GM23248 (cell line): ENCODE results near the gene KDM7A. TPM values are rescaled to one million over a fixed set of nuclear protein-coding genes. Genes with fewer than 3 reads are reported as not detected.

Experiments
- DNase-seq: peaks from one replicate; pipeline ENCODE4 v3.0.0-alpha.2; 2015
- H2AFZ ChIP-seq: fragments of 200-600 bp; sonication (generic); 2 replicates; pipeline ENCODE4 v1.6.1; 2016; ENCODE audit warnings: antibody characterized with exemption
- H3F3A ChIP-seq: fragments of 200-600 bp; sonication (generic); 2 replicates; pipeline ENCODE4 v1.6.1; 2016; ENCODE audit warnings: mild to moderate bottlenecking, antibody characterized with exemption, mixed run types; ENCODE audit not compliant: insufficient read depth
- H3K27ac ChIP-seq: fragments of 200-600 bp; sonication (generic); 2 replicates; pipeline ENCODE4 v1.5.1; 2016; ENCODE audit warnings: mild to moderate bottlenecking
- H3K27me3 ChIP-seq: fragments of 200-600 bp; sonication (generic); replicated peaks from 2 replicates; pipeline ENCODE4 v1.6.1; 2016; ENCODE audit warnings: mild to moderate bottlenecking; ENCODE audit not compliant: insufficient read depth
- H3K36me3 ChIP-seq: fragments of 200-600 bp; sonication (generic); 2 replicates; pipeline ENCODE4 v1.6.1; 2016; ENCODE audit warnings: low read depth, mild to moderate bottlenecking
- H3K4me1 ChIP-seq: fragments of 200-600 bp; sonication (generic); 2 replicates; pipeline ENCODE4 v1.6.1; 2016; ENCODE audit warnings: mild to moderate bottlenecking; ENCODE audit not compliant: insufficient read depth
- H3K4me2 ChIP-seq: fragments of 200-600 bp; sonication (generic); one replicate; pipeline ENCODE4 v1.6.1; 2016; ENCODE audit warnings: mild to moderate bottlenecking; ENCODE audit not compliant: unreplicated experiment
- H3K4me3 ChIP-seq: fragments of 200-600 bp; sonication (generic); 2 replicates; pipeline ENCODE4 v1.5.1; 2016; ENCODE audit warnings: mild to moderate bottlenecking
- H3K79me2 ChIP-seq: fragments of 200-600 bp; sonication (generic); 2 replicates; pipeline ENCODE4 v1.6.1; 2016; ENCODE audit warnings: mild to moderate bottlenecking; ENCODE audit not compliant: insufficient read depth
- H3K9ac ChIP-seq: fragments of 200-600 bp; sonication (generic); 2 replicates; pipeline ENCODE4 v1.6.1; 2016; ENCODE audit warnings: mild to moderate bottlenecking
- H3K9me2 ChIP-seq: fragments of 200-600 bp; sonication (generic); 2 replicates; pipeline ENCODE4 v1.6.1; 2016; ENCODE audit warnings: mixed run types, mild to moderate bottlenecking, moderate library complexity; ENCODE audit not compliant: insufficient read depth
- H3K9me3 ChIP-seq: fragments of 200-600 bp; sonication (generic); one replicate; pipeline ENCODE4 v1.6.1; 2017; ENCODE audit warnings: low read depth
- H4K20me1 ChIP-seq: fragments of 200-600 bp; sonication (generic); 2 replicates; pipeline ENCODE4 v1.6.0; 2016; ENCODE audit not compliant: insufficient read depth
- EZH2 ChIP-seq: fragments of 200-600 bp; sonication (generic); IDR thresholded peaks from 2 replicates; pipeline ENCODE4 v1.6.1; 2018; ENCODE audit warnings: antibody characterized with exemption, mild to moderate bottlenecking; ENCODE audit not compliant: insufficient read depth, poor library complexity, severe bottlenecking
- EZH2phosphoT487 ChIP-seq: fragments of 200-600 bp; sonication (generic); IDR thresholded peaks from 2 replicates; pipeline ENCODE4 v1.6.1; 2018; ENCODE audit warnings: antibody characterized with exemption, moderate library complexity, mild to moderate bottlenecking, low read depth; ENCODE audit not compliant: insufficient read depth
- WGBS, 2 experiments: methylation state at CpG; one replicate each; pipeline ENCODE4 v1.1.6; 2015 to 2017; ENCODE audit warnings: low lambda C conversion rate in 2 of 2, low coverage in 1 of 2; ENCODE audit errors: missing lambda C conversion rate in 2 of 2; 5-methylcytosine and 5-hydroxymethylcytosine counted together
- in situ Hi-C: fragments of 300-500 bp; cut with MboI; formaldehyde crosslinking; loops from 2 replicates; pipeline ENCODE4 v1.15.0; 2020
- polyA plus RNA-seq: library from polyadenylated mRNA; unstranded; fragments of >200 nt; fragmentation: Nextera tagmentation; extraction: Ambion mirVana; gene quantifications from 2 replicates; pipeline ENCODE4 v1.2.1, GENCODE V29; 2016
- total RNA-seq: library from RNA; depleted of rRNA; stranded (reverse); fragments of >200 nt; shearing (Covaris generic); gene quantifications from 2 replicates; pipeline ENCODE4 v1.2.3, GENCODE V29; 2014

KDM7A gene
- total and polyA plus RNA-seq, 2 experiments from 2014 or later = 2.3 to 6.7 TPM

GRCh38 chr7:140222814-140223213, 46.0 kb upstream of the KDM7A start:
- no peak overlapping the region for H3K27ac ChIP-seq
- no peaks in the 10 kb centered on the region for H3F3A ChIP-seq
- H3K36me3 ChIP-seq = no peaks in the 10 kb centered on the region
- H3K79me2 ChIP-seq = no peaks in the 10 kb centered on the region
- H3K9me3 ChIP-seq = no peaks in the 10 kb centered on the region
- H3K9ac ChIP-seq = no peak overlapping the region
- H4K20me1 ChIP-seq = no peaks in the 10 kb centered on the region
- WGBS, 2 experiments = 85 to 88% methylated on average over 10 of the region's 10 CpGs
- H3K4me1 ChIP-seq = no peaks in the 10 kb centered on the region
- H3K9me2 ChIP-seq = no peaks in the 10 kb centered on the region
- DNase-seq = no peak
- TF ChIP-seq EZH2phosphoT487 (no peak), EZH2 (no peak)
- in situ Hi-C loops = no loop called here
- H3K27me3 ChIP-seq = no peaks in the 10 kb centered on the region
- H3K4me2 ChIP-seq = no peak overlapping the region
- H3K4me3 ChIP-seq = no peak overlapping the region
- H2AFZ ChIP-seq = no peak overlapping the region

GRCh38 chr7:140219672-140220524, 43.1 kb upstream of the KDM7A start:
- H3K9me2 ChIP-seq = no peaks in the 10 kb centered on the region
- in situ Hi-C loops = no loop called here
- H3K4me1 ChIP-seq = peaks cover under 1% of the 10 kb centered on the region; the same call in 1 of the 2 replicates
- no peaks in the 10 kb centered on the region for H4K20me1 ChIP-seq
- H3F3A ChIP-seq = peaks cover 2% of the 10 kb centered on the region
- no peaks in the 10 kb centered on the region for H3K79me2 ChIP-seq
- H3K9me3 ChIP-seq = no peaks in the 10 kb centered on the region
- no peak overlapping the region for H3K27ac ChIP-seq
- no peaks in the 10 kb centered on the region for H3K27me3 ChIP-seq
- WGBS, 2 experiments = 90 to 91% methylated on average over 10 of the region's 10 CpGs
- H3K36me3 ChIP-seq = no peaks in the 10 kb centered on the region
- no peak overlapping the region for H3K4me3 ChIP-seq
- H3K4me2 ChIP-seq = no peak overlapping the region
- no peak overlapping the region for H2AFZ ChIP-seq
- no peak overlapping the region for H3K9ac ChIP-seq
- TF ChIP-seq EZH2 = no peak
- TF ChIP-seq EZH2phosphoT487 = no peak
- no peak for DNase-seq

GRCh38 chr7:140218656-140219055, 41.9 kb upstream of the KDM7A start:
- no peaks in the 10 kb centered on the region for H3K79me2 ChIP-seq
- no peaks in the 10 kb centered on the region for H3K9me2 ChIP-seq
- no peak overlapping the region for H3K4me3 ChIP-seq
- no peaks in the 10 kb centered on the region for H3K9me3 ChIP-seq
- no peaks in the 10 kb centered on the region for H3K36me3 ChIP-seq
- no peaks in the 10 kb centered on the region for H4K20me1 ChIP-seq
- DNase-seq = no peak
- H3K4me2 ChIP-seq = no peak overlapping the region
- in situ Hi-C loops = no loop called here
- H3F3A ChIP-seq = peaks cover 6% of the 10 kb centered on the region
- H3K27me3 ChIP-seq = no peaks in the 10 kb centered on the region
- no peak overlapping the region for H3K9ac ChIP-seq
- TF ChIP-seq EZH2phosphoT487 (no peak), EZH2 (no peak)
- 72 to 73% methylated on average over 4 of the region's 4 CpGs for WGBS, 2 experiments
- H3K4me1 ChIP-seq = peaks cover 12% of the 10 kb centered on the region
- no peak overlapping the region for H2AFZ ChIP-seq
- H3K27ac ChIP-seq = no peak overlapping the region

GRCh38 chr7:140217750-140218501, 41.1 kb upstream of the KDM7A start:
- TF ChIP-seq EZH2 (no peak), EZH2phosphoT487 (no peak)
- H3K4me2 ChIP-seq = no peak overlapping the region
- H3K9me2 ChIP-seq = no peaks in the 10 kb centered on the region
- H3K79me2 ChIP-seq = no peaks in the 10 kb centered on the region
- 90% methylated on average over 4 of the region's 4 CpGs for WGBS, 2 experiments
- H3K27me3 ChIP-seq = no peaks in the 10 kb centered on the region
- H3K4me3 ChIP-seq = no peak overlapping the region
- H4K20me1 ChIP-seq = no peaks in the 10 kb centered on the region
- H3F3A ChIP-seq = peaks cover 6% of the 10 kb centered on the region
- no peak overlapping the region for H2AFZ ChIP-seq
- no peaks in the 10 kb centered on the region for H3K9me3 ChIP-seq
- peaks cover 12% of the 10 kb centered on the region for H3K4me1 ChIP-seq
- no peak overlapping the region for H3K9ac ChIP-seq
- no peak overlapping the region for H3K27ac ChIP-seq
- in situ Hi-C loops = no loop called here
- no peak for DNase-seq
- no peaks in the 10 kb centered on the region for H3K36me3 ChIP-seq
